MM.1S (cell line): ENCODE data around the gene INSR.

Experiments used
- DNase-seq: peaks from one replicate; pipeline ENCODE4 v3.0.0-alpha.2; 2015
- H2AFZ ChIP-seq: fragments of 300-600 bp; sonication (generic); 2 replicates; pipeline ENCODE4 v1.6.0; 2016; ENCODE audit warnings: antibody characterized with exemption, low read length
- H3F3A ChIP-seq: fragments of 300-600 bp; sonication (generic); 2 replicates; pipeline ENCODE4 v1.6.1; 2016; ENCODE audit warnings: mild to moderate bottlenecking, antibody characterized with exemption, low read length, moderate library complexity, mixed read lengths; ENCODE audit not compliant: insufficient read depth
- H3K27ac ChIP-seq: fragments of 300-600 bp; sonication (generic); 2 replicates; pipeline ENCODE4 v1.5.1; 2016; ENCODE audit warnings: mild to moderate bottlenecking, low read length
- H3K27me3 ChIP-seq: fragments of 300-600 bp; sonication (generic); replicated peaks from 2 replicates; pipeline ENCODE4 v1.6.0; 2016; ENCODE audit warnings: low read length; ENCODE audit not compliant: insufficient read depth
- H3K36me3 ChIP-seq: fragments of 300-600 bp; sonication (generic); replicated peaks from 2 replicates; pipeline ENCODE4 v1.6.1; 2016; ENCODE audit warnings: mild to moderate bottlenecking, low read length, mixed read lengths; ENCODE audit not compliant: insufficient read depth
- H3K4me1 ChIP-seq: fragments of 300-600 bp; sonication (generic); 2 replicates; pipeline ENCODE4 v1.6.1; 2016; ENCODE audit warnings: low read length, mixed read lengths
- H3K4me2 ChIP-seq: fragments of 300-600 bp; sonication (generic); 2 replicates; pipeline ENCODE4 v1.6.0; 2016; ENCODE audit warnings: low read depth, low read length
- H3K4me3 ChIP-seq: fragments of 300-600 bp; sonication (generic); 2 replicates; pipeline ENCODE4 v1.5.1; 2016; ENCODE audit warnings: low read length, mixed read lengths
- H3K79me2 ChIP-seq: fragments of 300-600 bp; sonication (generic); 2 replicates; pipeline ENCODE4 v1.6.1; 2016; ENCODE audit warnings: mixed run types, low read length, mixed read lengths
- H3K9ac ChIP-seq: fragments of 300-600 bp; sonication (generic); 2 replicates; pipeline ENCODE4 v1.6.1; 2016; ENCODE audit warnings: low read length, mixed read lengths
- H3K9me2 ChIP-seq: fragments of 300-600 bp; sonication (generic); replicated peaks from 2 replicates; pipeline ENCODE4 v1.6.1; 2016; ENCODE audit warnings: mild to moderate bottlenecking, low read length, mixed read lengths; ENCODE audit not compliant: insufficient read depth
- H3K9me3 ChIP-seq: fragments of 300-600 bp; sonication (generic); replicated peaks from 2 replicates; pipeline ENCODE4 v1.6.1; 2016; ENCODE audit warnings: mild to moderate bottlenecking, low read length, mixed read lengths; ENCODE audit not compliant: insufficient read depth
- H4K20me1 ChIP-seq: fragments of 300-600 bp; sonication (generic); 2 replicates; pipeline ENCODE4 v1.6.1; 2016; ENCODE audit warnings: mild to moderate bottlenecking, low read length, moderate library complexity, mixed read lengths; ENCODE audit not compliant: insufficient read depth
- CTCF ChIP-seq: fragments of 300-600 bp; sonication (generic); IDR thresholded peaks from 2 replicates; pipeline ENCODE4 v1.5.1; 2016; ENCODE audit warnings: antibody characterized with exemption, low read length, mixed read lengths
- EZH2 ChIP-seq: fragments of 300-600 bp; sonication (generic); optimal IDR thresholded peaks from 2 replicates; pipeline ENCODE3; 2017; ENCODE audit warnings: low read depth, mild to moderate bottlenecking, antibody characterized with exemption, low read length, mixed read lengths
- EZH2phosphoT487 ChIP-seq: fragments of 300-600 bp; sonication (generic); IDR thresholded peaks from 2 replicates; pipeline ENCODE4 v1.6.1; 2018; ENCODE audit warnings: antibody characterized with exemption, low read length

The INSR gene

DNA sequence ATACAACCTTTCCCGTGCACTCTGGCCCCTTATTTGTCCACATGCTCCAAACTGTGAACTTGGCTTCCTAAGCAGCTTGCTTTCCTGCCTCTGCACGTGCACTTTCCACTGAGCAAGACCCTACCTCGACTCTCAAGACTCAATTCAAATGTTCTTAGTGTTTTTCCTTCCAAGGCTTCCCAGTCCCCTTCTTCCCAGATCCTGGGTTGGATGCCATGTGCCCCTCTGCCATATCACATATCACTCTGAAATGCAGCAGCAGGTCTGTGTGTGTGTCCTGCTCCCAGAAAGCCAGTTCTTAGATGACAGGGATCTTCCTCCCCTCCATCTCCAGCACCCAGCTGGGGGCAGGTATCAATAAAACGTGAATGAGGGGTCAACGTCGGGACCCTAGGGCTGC is 221.7 kb downstream of the INSR start:
- no peak overlapping the region for H3K9ac ChIP-seq
- no peak overlapping the region for H3K4me3 ChIP-seq
- H3K36me3 ChIP-seq: peaks cover 42% of the 10 kb centered on the region
- no peak overlapping the region for H2AFZ ChIP-seq
- H3K79me2 ChIP-seq: peaks cover 20% of the 10 kb centered on the region
- DNase-seq: no peak
- H3K9me3 ChIP-seq: no peaks in the 10 kb centered on the region
- no peaks in the 10 kb centered on the region for H4K20me1 ChIP-seq
- H3K27me3 ChIP-seq: no peaks in the 10 kb centered on the region
- no peak overlapping the region for H3K27ac ChIP-seq
- TF ChIP-seq CTCF: no peak
- no peak for TF ChIP-seq EZH2
- TF ChIP-seq EZH2phosphoT487: no peak
- no peak overlapping the region for H3K4me2 ChIP-seq
- no peaks in the 10 kb centered on the region for H3K9me2 ChIP-seq
- peaks cover 4% of the 10 kb centered on the region; the same call in 1 of the 2 replicates for H3K4me1 ChIP-seq
- 0 out of 2 replicates have a peak, but pooled peaks cover 6% of the 10 kb centered on the region for H3F3A ChIP-seq

- H2AFZ ChIP-seq: peak overlapping the region; percentile 76
- peak overlapping the region; percentile 62 for H3K4me2 ChIP-seq
- TF ChIP-seq EZH2phosphoT487 (no peak), CTCF (no peak), EZH2 (no peak)
- H3K27me3 ChIP-seq: peaks cover 3% of the 10 kb centered on the region; the same call in 1 of the 2 replicates
- H3K4me1 ChIP-seq: peaks cover 4% of the 10 kb centered on the region; the same call in 1 of the 2 replicates
- no peak for DNase-seq
- no peaks in the 10 kb centered on the region for H3K9me2 ChIP-seq
- H3K9me3 ChIP-seq: no peaks in the 10 kb centered on the region
- no peaks in the 10 kb centered on the region for H4K20me1 ChIP-seq
- peak overlapping the region; percentile 83 for H3K4me3 ChIP-seq
- 0 out of 2 replicates have a peak, but pooled peaks cover 6% of the 10 kb centered on the region for H3F3A ChIP-seq
- peaks cover 20% of the 10 kb centered on the region for H3K79me2 ChIP-seq
- H3K36me3 ChIP-seq: peaks cover 20% of the 10 kb centered on the region
- peak overlapping the region; percentile 74; the same call in 1 of the 2 replicates for H3K27ac ChIP-seq
- peak overlapping the region; percentile 71 for H3K9ac ChIP-seq
Observed at GRCh38 chr19:7069904-7070226, 224.3 kb downstream of the INSR start.

DNA sequence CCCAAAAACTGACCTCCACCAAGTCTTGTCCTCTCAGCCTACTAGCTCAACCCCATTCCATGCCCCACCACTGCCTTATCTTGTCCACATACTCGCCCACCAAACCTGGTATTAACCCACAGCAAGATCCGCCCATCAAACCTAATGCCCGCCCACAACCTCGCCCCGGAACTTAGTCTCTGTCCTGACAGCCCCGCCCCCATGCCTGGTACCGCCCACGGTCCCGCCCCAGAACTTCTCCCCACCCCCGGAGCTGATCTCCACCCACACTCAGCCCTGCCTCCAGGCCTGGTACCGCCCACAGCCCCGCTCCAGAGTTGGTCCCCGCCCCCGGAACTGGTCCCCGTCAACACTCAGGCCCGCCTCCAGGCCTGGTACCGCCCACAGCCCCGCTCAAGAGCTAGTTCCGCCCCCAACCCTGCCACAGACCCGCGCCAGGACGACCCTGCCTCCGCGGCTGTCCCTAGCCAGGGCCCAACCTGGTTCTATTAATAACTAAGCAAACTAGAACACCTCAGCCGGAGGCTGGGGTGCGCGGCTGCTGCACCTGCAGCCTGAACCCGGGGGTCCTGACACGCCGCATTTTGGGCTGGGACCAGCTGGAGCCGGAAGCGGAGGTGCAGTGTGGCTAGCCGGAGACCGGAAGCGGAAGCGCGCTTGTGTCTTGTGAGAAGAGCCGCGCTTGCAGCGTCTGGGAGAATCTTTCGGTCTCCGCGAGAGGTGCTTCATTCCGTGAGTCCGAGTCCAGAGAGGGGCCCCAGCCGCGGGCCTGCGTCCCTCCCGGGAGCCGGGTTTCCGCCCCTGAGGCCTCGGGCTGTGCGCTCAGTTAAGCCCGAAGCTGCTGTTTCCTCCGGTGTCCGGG is 224.9 kb downstream of the INSR start, which contains the start of gene ZNF557:
TSS of gene ZNF557 (plus strand) at position 662 of the 862 bp plus-strand sequence. CDS start 5,372 bp downstream, outside the sequence.
- H4K20me1 ChIP-seq: no peaks in the 10 kb centered on the region
- peak within 1 kb of the TSS; percentile 76 for H2AFZ ChIP-seq
- H3K9me3 ChIP-seq: no peaks in the 10 kb centered on the region
- H3K4me3 ChIP-seq: peak within 1 kb of the TSS; percentile 83
- DNase-seq: peak; percentile 99
- peak within 1 kb of the TSS; percentile 62 for H3K4me2 ChIP-seq
- H3F3A ChIP-seq: 0 out of 2 replicates have a peak, but pooled peaks cover 6% of the 10 kb centered on the region
- peaks cover 6% of the 10 kb centered on the region; the same call in 1 of the 2 replicates for H3K27me3 ChIP-seq
- H3K4me1 ChIP-seq: peaks cover 4% of the 10 kb centered on the region; the same call in 1 of the 2 replicates
- peaks cover 20% of the 10 kb centered on the region for H3K79me2 ChIP-seq
- H3K9me2 ChIP-seq: no peaks in the 10 kb centered on the region
- H3K9ac ChIP-seq: peak within 1 kb of the TSS; percentile 71
- peaks cover 15% of the 10 kb centered on the region for H3K36me3 ChIP-seq
- TF ChIP-seq CTCF: no peak
- TF ChIP-seq EZH2: no peak
- no peak for TF ChIP-seq EZH2phosphoT487
- peak within 1 kb of the TSS; percentile 74 for H3K27ac ChIP-seq
